ENCODE data around the gene ANK3.
A peak's percentile ranks its signal among the peaks of the same experiment; 100 is the strongest.

Gene ANK3

DNA sequence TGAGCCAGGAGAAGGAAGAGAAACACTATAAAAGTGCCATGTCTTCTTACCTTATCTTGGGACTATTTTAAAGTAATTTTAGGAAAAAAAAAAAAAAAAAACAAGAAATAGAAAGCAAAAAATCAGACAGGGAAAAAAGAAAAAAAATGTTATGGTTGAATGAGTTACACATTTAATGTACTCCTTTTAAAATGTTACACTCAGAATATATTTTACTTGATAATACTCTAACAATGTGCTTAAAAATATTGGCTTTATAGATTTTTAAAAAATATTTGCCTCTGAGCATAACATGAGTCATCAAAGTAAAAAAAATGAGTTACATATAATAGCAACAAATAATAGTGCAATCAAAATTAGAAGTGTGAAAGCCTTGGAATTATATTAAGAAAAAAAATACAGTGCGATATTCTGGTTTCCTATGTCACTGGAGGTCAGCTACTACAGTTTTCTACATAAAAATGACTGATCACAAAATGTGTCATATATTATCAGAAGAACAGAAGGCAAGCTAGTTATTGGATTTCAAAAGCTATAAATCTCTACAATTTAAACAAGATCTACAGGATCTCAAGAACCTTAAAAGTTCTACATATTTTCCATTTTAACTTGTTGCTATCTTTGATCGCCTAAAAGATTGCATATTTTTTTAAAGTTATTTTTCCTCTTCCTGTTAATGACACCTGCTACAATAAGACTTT is 252.2 kb downstream of the ANK3 start:
- H3K9me3 Mint-ChIP-seq, result no peaks in the 10 kb centered on the region
- H3K4me1 Mint-ChIP-seq, result peaks cover 5% of the 10 kb centered on the region
- H3K4me3 Mint-ChIP-seq, result peak overlapping the region; percentile 29 to 83 (median 36)
- H3K27me3 Mint-ChIP-seq (ENCODE audit: low read depth), result no peaks in the 10 kb centered on the region
- H3K27ac Mint-ChIP-seq, result peak overlapping the region in 2 of 3 experiments; percentile 24 to 97
- H3K36me3 Mint-ChIP-seq (ENCODE audit: low read depth), result peaks cover 34% of the 10 kb centered on the region
- TF ChIP-seq, protein P1, sequence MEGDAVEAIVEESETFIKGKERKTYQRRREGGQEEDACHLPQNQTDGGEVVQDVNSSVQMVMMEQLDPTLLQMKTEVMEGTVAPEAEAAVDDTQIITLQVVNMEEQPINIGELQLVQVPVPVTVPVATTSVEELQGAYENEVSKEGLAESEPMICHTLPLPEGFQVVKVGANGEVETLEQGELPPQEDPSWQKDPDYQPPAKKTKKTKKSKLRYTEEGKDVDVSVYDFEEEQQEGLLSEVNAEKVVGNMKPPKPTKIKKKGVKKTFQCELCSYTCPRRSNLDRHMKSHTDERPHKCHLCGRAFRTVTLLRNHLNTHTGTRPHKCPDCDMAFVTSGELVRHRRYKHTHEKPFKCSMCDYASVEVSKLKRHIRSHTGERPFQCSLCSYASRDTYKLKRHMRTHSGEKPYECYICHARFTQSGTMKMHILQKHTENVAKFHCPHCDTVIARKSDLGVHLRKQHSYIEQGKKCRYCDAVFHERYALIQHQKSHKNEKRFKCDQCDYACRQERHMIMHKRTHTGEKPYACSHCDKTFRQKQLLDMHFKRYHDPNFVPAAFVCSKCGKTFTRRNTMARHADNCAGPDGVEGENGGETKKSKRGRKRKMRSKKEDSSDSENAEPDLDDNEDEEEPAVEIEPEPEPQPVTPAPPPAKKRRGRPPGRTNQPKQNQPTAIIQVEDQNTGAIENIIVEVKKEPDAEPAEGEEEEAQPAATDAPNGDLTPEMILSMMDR (IDR thresholded peaks at IDR 0.05; ENCODE audit: unreplicated experiment in 3 of 3), result no peak

DNA sequence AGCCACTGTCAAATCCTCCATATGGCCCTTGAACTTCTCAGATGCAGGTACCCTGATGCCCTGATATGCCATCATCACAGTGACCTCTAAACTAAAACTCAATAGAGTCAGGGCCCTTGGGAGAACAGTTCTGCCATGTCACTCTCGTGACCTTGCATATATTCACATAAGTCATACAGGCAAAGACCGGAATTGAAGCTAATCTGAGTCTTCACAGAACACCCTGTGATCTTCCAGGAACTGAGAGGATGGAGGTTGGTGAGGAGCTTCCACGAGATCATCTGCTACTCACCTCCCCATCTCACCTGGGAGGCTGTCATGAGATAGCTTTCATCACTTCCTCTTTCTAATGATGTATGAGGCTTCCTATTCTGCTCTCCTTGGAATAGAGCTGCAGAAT is 254.7 kb downstream of the ANK3 start:
- TF ChIP-seq, protein P1 (IDR thresholded peaks at IDR 0.05; ENCODE audit: unreplicated experiment in 3 of 3), result no peak
- H3K27me3 Mint-ChIP-seq (ENCODE audit: low read depth), result no peaks in the 10 kb centered on the region
- H3K4me1 Mint-ChIP-seq, result peaks cover 5% of the 10 kb centered on the region
- H3K27ac Mint-ChIP-seq, result no peak overlapping the region
- no peak overlapping the region for H3K4me3 Mint-ChIP-seq
- H3K36me3 Mint-ChIP-seq (ENCODE audit: low read depth), result peaks cover 47% of the 10 kb centered on the region
- H3K9me3 Mint-ChIP-seq, result no peaks in the 10 kb centered on the region

DNA sequence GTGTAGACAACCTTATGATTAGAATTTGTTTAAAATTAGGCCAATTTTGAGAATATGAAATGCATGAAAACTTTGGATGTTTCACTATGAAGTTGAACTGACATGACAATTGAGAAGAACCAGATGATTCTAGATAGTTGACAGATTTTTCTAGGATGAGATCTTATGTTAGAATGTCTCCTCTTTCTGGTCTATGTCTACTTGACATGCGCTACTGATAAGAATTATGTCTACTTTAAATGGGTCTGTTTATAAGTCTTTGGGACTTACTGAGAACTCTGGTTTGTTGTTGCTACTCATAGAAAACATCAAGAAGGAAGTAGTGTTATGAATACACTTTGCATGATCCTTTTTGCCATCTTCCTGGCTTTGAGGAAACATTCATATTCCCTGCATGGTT is 255.1 kb downstream of the ANK3 start:
- Mint-ChIP-seq H3K27ac (no peak overlapping the region), H3K36me3 (ENCODE audit: low read depth) (peaks cover 47% of the 10 kb centered on the region), H3K9me3 (no peaks in the 10 kb centered on the region), H3K4me1 (peaks cover 5% of the 10 kb centered on the region), H3K4me3 (no peak overlapping the region), H3K27me3 (ENCODE audit: low read depth) (no peaks in the 10 kb centered on the region)
- TF ChIP-seq, protein P1 (IDR thresholded peaks at IDR 0.05; ENCODE audit: unreplicated experiment in 3 of 3), result no peak

DNA sequence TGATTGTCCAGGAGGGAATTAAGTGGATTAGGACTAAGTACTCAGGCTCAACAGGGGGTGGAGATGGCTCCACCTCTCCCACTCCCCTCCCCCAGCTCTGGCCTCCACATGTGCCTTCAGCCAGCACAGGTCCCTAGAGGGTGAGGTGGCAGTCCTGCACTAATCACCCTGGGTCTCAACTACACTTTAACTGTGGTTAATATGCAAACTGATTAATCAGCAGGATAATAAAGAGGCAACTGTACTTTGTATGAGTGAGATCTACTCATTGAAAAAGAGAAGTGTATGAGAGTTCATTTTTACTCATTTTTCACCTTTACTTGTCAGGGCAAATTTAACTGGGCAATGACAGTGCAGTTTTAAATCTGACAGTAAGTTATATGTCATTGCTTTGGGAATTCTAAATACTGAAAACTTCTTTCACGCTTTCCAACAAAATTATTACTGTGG is 259.5 kb downstream of the ANK3 start:
- H3K36me3 Mint-ChIP-seq (ENCODE audit: low read depth), result peaks cover 61% of the 10 kb centered on the region
- TF ChIP-seq, protein P1 (IDR thresholded peaks at IDR 0.05; ENCODE audit: unreplicated experiment in 3 of 3), result no peak

DNA sequence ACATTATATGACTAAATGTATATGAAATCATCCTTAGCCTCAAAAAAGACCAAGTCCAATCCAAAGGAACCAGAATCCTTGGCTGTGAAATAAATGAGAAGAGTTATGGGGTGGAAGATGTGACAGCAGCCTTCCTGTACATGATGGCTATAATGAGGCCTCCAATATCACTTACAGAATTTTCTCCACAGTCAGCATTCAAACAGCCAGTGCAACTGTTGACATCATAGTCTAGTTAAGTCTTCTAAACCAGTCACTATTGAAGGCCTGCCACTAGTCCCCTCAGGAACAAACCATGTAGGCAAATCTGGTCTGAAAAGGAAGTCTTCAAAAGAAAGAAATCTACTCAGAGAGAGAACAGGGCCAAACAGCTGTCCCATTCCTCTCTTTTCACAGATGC is 263.8 kb downstream of the ANK3 start:
- TF ChIP-seq, protein P1 (IDR thresholded peaks at IDR 0.05; ENCODE audit: unreplicated experiment in 3 of 3), result no peak
- H3K27me3 Mint-ChIP-seq (ENCODE audit: low read depth), result no peaks in the 10 kb centered on the region
- H3K27ac Mint-ChIP-seq, result no peak overlapping the region
- H3K36me3 Mint-ChIP-seq (ENCODE audit: low read depth), result peaks cover 52% of the 10 kb centered on the region
- H3K4me1 Mint-ChIP-seq, result no peaks in the 10 kb centered on the region
- peaks cover 2% of the 10 kb centered on the region for H3K9me3 Mint-ChIP-seq
- H3K4me3 Mint-ChIP-seq, result no peak overlapping the region

More for the DNA sequence above, 259.5 kb downstream of the ANK3 start:
- Mint-ChIP-seq H3K4me3 (no peak overlapping the region), H3K4me1 (no peaks in the 10 kb centered on the region), H3K27me3 (ENCODE audit: low read depth) (no peaks in the 10 kb centered on the region), H3K27ac (peak overlapping the region in 2 of 3 experiments; percentile 34 to 79), H3K9me3 (no peaks in the 10 kb centered on the region)

DNA sequence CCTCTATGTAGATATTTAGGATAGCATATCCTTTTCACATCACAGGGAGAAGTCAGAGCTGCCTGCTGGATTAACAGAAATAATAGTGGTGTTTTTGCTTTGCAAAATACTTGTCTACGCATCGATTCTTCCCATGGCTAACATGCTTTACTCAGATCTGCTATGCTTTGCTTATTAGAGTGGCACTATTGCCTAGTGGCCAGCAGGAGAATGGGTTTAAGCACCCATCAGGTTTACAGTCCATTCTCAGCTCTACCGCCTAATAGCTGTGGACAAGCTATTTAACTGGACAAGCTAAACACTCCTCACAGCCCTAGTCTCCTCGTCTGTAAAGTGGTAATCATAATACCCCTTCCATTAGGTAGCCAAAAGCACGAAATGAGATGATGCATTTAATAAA is 265.1 kb downstream of the ANK3 start:
- Mint-ChIP-seq H3K4me3 (no peak overlapping the region), H3K27ac (no peak overlapping the region), H3K9me3 (peaks cover 11% of the 10 kb centered on the region), H3K36me3 (ENCODE audit: low read depth) (peaks cover 64% of the 10 kb centered on the region), H3K4me1 (no peaks in the 10 kb centered on the region), H3K27me3 (ENCODE audit: low read depth) (no peaks in the 10 kb centered on the region)
- TF ChIP-seq, protein P1 (IDR thresholded peaks at IDR 0.05; ENCODE audit: unreplicated experiment in 3 of 3), result no peak

Data from nephron (organoid).